Measurements from ENCODE around the gene CHST14.

Gene CHST14

GRCh38 chr15:40461958-40462357, 8.8 kb upstream of the CHST14 start:
- no peak for DNase-seq (ENCODE audit: low read depth in 2 of 3, low spot score in 1 of 3)

- DNase-seq (ENCODE audit: low read depth in 2 of 3, low spot score in 1 of 3) = no peak
These were observed 7.5 kb upstream of the CHST14 start for GRCh38 chr15:40463279-40463678.

- no peak for DNase-seq (ENCODE audit: low read depth in 2 of 3, low spot score in 1 of 3)
These were observed 6.8 kb upstream of the CHST14 start for GRCh38 chr15:40463886-40464545.

GRCh38 chr15:40464595-40465185, 6.1 kb upstream of the CHST14 start:
- DNase-seq (ENCODE audit: low read depth in 2 of 3, low spot score in 1 of 3) = no peak

- no peak for DNase-seq (ENCODE audit: low read depth in 2 of 3, low spot score in 1 of 3)
These were observed 4.8 kb upstream of the CHST14 start for GRCh38 chr15:40465939-40466338.

- no peak for DNase-seq (ENCODE audit: low read depth in 2 of 3, low spot score in 1 of 3)
These were observed 4.1 kb upstream of the CHST14 start for GRCh38 chr15:40466426-40467260.

- no peak for DNase-seq (ENCODE audit: low read depth in 2 of 3, low spot score in 1 of 3)
These were observed 3.5 kb upstream of the CHST14 start for GRCh38 chr15:40467261-40467615.

- DNase-seq (ENCODE audit: low read depth in 2 of 3, low spot score in 1 of 3) = no peak
These were observed 1.9 kb upstream of the CHST14 start for GRCh38 chr15:40468898-40469331.

- no peak for DNase-seq (ENCODE audit: low read depth in 2 of 3, low spot score in 1 of 3)
These were observed 901 bp upstream of the CHST14 start for GRCh38 chr15:40469776-40470390.

GRCh38 chr15:40471105-40471807, 472 bp downstream of the CHST14 start:
- no peak for DNase-seq (ENCODE audit: low read depth in 2 of 3, low spot score in 1 of 3)

- DNase-seq (ENCODE audit: low read depth in 2 of 3, low spot score in 1 of 3) = no peak
These were observed 995 bp downstream of the CHST14 start for GRCh38 chr15:40471808-40472150.

- no peak for DNase-seq (ENCODE audit: low read depth in 2 of 3, low spot score in 1 of 3)
These were observed 1.5 kb downstream of the CHST14 start for GRCh38 chr15:40472171-40472727.

- DNase-seq (ENCODE audit: low read depth in 2 of 3, low spot score in 1 of 3) = no peak
These were observed 3.8 kb downstream of the CHST14 start for GRCh38 chr15:40474581-40474980.

- no peak for DNase-seq (ENCODE audit: low read depth in 2 of 3, low spot score in 1 of 3)
These were observed 7.0 kb downstream of the CHST14 start for GRCh38 chr15:40477642-40478327.

- DNase-seq (ENCODE audit: low read depth in 2 of 3, low spot score in 1 of 3) = no peak
These were observed 8.2 kb downstream of the CHST14 start for GRCh38 chr15:40479024-40479423.

GRCh38 chr15:40481341-40482074, 10.7 kb downstream of the CHST14 start:
- no peak for DNase-seq (ENCODE audit: low read depth in 2 of 3, low spot score in 1 of 3)

- no peak for DNase-seq (ENCODE audit: low read depth in 2 of 3, low spot score in 1 of 3)
These were observed 13.1 kb downstream of the CHST14 start for GRCh38 chr15:40483919-40484318.

- DNase-seq (ENCODE audit: low read depth in 2 of 3, low spot score in 1 of 3) = no peak
These were observed 15.4 kb downstream of the CHST14 start for GRCh38 chr15:40486066-40486770.
